Measurements from ENCODE around the gene OCA2.

OCA2 gene

DNA sequence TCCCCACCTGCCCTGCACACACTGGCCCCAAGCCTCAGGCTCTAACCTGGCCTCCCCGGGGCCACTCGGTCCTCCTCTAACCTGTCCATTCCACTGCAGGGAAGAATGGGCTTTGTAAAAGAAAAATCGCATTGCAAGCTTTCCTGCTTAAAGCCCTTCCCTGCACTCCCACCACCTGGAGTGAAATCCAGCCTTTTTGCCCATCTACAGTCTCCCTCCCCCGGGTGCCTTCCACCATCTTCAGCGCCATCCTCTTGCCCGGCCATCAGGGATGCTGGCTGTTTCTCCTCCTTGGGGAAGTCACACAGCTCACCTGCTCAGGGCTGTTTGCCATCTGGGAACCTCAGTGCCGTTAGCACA lies 266.9 kb downstream of the OCA2 start:
- Histone ChIP-seq H3K9me3 (ENCODE audit: control insufficient read depth, low read length) (no peaks in the 10 kb centered on the region), H3K18ac (ENCODE audit: low read depth in 1 of 2, low read length in 2 of 2) (no peak overlapping the region), H3K23ac (ENCODE audit: low read length in 2 of 2) (no peak overlapping the region), H4K91ac (ENCODE audit: low read length) (no peak overlapping the region), H2AFZ (ENCODE audit: low read depth, low read length) (no peak overlapping the region), H3K36me3 (ENCODE audit: control insufficient read depth in 1 of 2, insufficient read depth in 2 of 2, low read depth in 1 of 2, low read length in 2 of 2) (no peaks in the 10 kb centered on the region), H3K4me1 (ENCODE audit: control insufficient read depth, insufficient read depth, low read depth, low read length) (peaks cover 4% of the 10 kb centered on the region), H2AK5ac (ENCODE audit: low read length, severe bottlenecking) (no peak overlapping the region), H3K4me2 (ENCODE audit: low read length, poor library complexity, severe bottlenecking) (no peak overlapping the region), H3K4me3 (ENCODE audit: insufficient read depth in 1 of 2, low read depth in 1 of 2, low read length in 2 of 2) (no peak overlapping the region), H3K27me3 (ENCODE audit: control insufficient read depth in 1 of 2, insufficient read depth in 1 of 2, low read length in 2 of 2) (no peaks in the 10 kb centered on the region), H4K8ac (ENCODE audit: low read length) (no peak overlapping the region), H2BK15ac (ENCODE audit: low read depth, poor library complexity, severe bottlenecking) (no peak overlapping the region), H3K27ac (ENCODE audit: low read length, poor library complexity, severe bottlenecking) (no peak overlapping the region), H3K9ac (ENCODE audit: low read length) (no peak overlapping the region), H3K79me1 (replicated peaks; ENCODE audit: low read length, poor library complexity, severe bottlenecking) (no peaks in the 10 kb centered on the region), H2BK5ac (ENCODE audit: low read depth, low read length, poor library complexity, severe bottlenecking) (no peak overlapping the region), H3K14ac (ENCODE audit: low read length in 2 of 2) (peak overlapping the region in 1 of 2 experiments; percentile 39), H2BK120ac (ENCODE audit: low read depth, low read length) (no peak overlapping the region), H3K4ac (ENCODE audit: low read depth in 1 of 2, low read length in 2 of 2) (no peak overlapping the region), H2BK12ac (ENCODE audit: low read length in 2 of 2) (no peak overlapping the region)
- no peak for DNase-seq
- 90% methylated on average over 7 of the region's 7 CpGs for WGBS

DNA sequence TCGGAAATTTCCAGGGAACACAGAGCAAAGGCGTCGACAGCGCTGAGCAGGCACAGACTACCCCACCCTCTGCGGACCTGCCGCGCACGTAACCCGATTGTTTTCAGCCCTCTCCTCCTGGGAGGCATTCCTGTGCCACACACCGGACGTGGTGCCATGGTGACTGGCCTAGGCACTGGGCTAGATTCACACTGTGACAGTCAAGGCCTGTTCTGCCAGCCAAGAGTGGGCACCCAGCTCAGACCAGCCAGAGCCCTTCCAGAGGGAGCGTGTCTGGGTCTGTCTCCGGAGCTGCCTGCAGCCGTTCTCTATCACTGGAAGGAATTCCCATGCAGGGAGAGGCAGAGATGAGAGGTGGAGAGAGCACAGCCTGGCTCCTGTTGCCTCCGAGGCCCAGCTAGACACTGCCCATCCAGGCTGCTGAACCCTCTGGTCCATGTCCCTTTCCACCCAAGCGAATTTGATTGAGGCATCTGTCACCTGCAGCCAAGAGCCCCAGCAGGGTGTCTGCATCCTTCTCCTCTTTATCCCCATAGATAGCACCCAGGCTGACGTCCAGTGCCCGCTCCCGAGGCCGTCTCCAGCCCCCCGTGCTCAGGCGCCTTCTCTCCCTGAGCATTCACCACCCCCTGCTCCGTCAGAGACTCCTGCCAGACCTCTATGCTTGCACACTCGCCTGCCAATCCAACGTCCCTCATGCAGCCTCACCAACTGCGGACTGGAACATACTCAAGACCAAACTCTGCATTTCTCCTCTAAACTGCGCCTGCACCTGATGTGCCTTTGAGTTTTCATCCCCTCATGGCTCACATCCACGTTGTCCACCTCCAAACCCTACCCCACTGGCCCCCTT lies 267.5 kb downstream of the OCA2 start:
- H3K9me3 ChIP-seq (ENCODE audit: control insufficient read depth, low read length) = no peaks in the 10 kb centered on the region
- H3K4me1 ChIP-seq (ENCODE audit: control insufficient read depth, insufficient read depth, low read depth, low read length) = peaks cover 8% of the 10 kb centered on the region
- no peaks in the 10 kb centered on the region for H3K27me3 ChIP-seq (ENCODE audit: control insufficient read depth in 1 of 2, insufficient read depth in 1 of 2, low read length in 2 of 2)
- H3K27ac ChIP-seq (ENCODE audit: low read length, poor library complexity, severe bottlenecking) = no peak overlapping the region
- 90% methylated on average over 28 of the region's 28 CpGs for whole genome bisulfite sequencing
- no peak overlapping the region for H3K4me3 ChIP-seq (ENCODE audit: insufficient read depth in 1 of 2, low read depth in 1 of 2, low read length in 2 of 2)
- H2BK5ac ChIP-seq (ENCODE audit: low read depth, low read length, poor library complexity, severe bottlenecking) = no peak overlapping the region
- H3K14ac ChIP-seq (ENCODE audit: low read length in 2 of 2) = no peak overlapping the region
- no peaks in the 10 kb centered on the region for H3K79me1 ChIP-seq (replicated peaks; ENCODE audit: low read length, poor library complexity, severe bottlenecking)
- H3K23ac ChIP-seq (ENCODE audit: low read length in 2 of 2) = no peak overlapping the region
- DNase-seq = no peak
- no peak overlapping the region for H2BK15ac ChIP-seq (ENCODE audit: low read depth, poor library complexity, severe bottlenecking)
- no peak overlapping the region for H3K4ac ChIP-seq (ENCODE audit: low read depth in 1 of 2, low read length in 2 of 2)
- H3K36me3 ChIP-seq (ENCODE audit: control insufficient read depth in 1 of 2, insufficient read depth in 2 of 2, low read depth in 1 of 2, low read length in 2 of 2) = no peaks in the 10 kb centered on the region
- H3K9ac ChIP-seq (ENCODE audit: low read length) = no peak overlapping the region
- H4K8ac ChIP-seq (ENCODE audit: low read length) = no peak overlapping the region
- no peak overlapping the region for H2BK120ac ChIP-seq (ENCODE audit: low read depth, low read length)
- H3K18ac ChIP-seq (ENCODE audit: low read depth in 1 of 2, low read length in 2 of 2) = no peak overlapping the region
- H2AK5ac ChIP-seq (ENCODE audit: low read length, severe bottlenecking) = no peak overlapping the region
- no peak overlapping the region for H2BK12ac ChIP-seq (ENCODE audit: low read length in 2 of 2)
- no peak overlapping the region for H4K91ac ChIP-seq (ENCODE audit: low read length)
- no peak overlapping the region for H2AFZ ChIP-seq (ENCODE audit: low read depth, low read length)
- H3K4me2 ChIP-seq (ENCODE audit: low read length, poor library complexity, severe bottlenecking) = no peak overlapping the region

DNA sequence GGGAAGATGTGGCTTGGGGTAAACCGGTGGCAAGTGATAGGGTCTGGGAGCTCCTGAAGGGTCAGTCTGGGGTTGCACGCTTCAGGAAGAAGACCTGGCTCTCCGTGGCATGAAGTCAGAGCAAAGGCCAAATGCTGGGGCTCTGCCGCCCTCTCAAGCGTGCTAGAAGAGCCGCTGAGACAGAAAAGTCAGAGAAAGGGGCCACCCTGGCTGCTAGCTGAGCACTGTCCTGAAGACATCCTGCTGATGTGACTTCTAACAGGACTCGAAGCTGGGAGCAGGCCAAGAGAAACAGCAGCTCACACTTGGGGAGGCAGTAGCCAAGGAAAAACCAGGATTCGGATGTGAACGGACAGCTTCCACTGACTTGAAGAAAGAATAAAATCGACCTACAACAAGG lies 270.4 kb downstream of the OCA2 start:
- no peaks in the 10 kb centered on the region for H3K9me3 ChIP-seq (ENCODE audit: control insufficient read depth, low read length)
- no peak overlapping the region for H2AFZ ChIP-seq (ENCODE audit: low read depth, low read length)
- H4K91ac ChIP-seq (ENCODE audit: low read length) = no peak overlapping the region
- H2BK15ac ChIP-seq (ENCODE audit: low read depth, poor library complexity, severe bottlenecking) = no peak overlapping the region
- no peak overlapping the region for H3K14ac ChIP-seq (ENCODE audit: low read length in 2 of 2)
- H3K23ac ChIP-seq (ENCODE audit: low read length in 2 of 2) = no peak overlapping the region
- DNase-seq = no peak
- no peaks in the 10 kb centered on the region for H3K79me1 ChIP-seq (replicated peaks; ENCODE audit: low read length, poor library complexity, severe bottlenecking)
- H3K4ac ChIP-seq (ENCODE audit: low read depth in 1 of 2, low read length in 2 of 2) = no peak overlapping the region
- no peak overlapping the region for H2BK5ac ChIP-seq (ENCODE audit: low read depth, low read length, poor library complexity, severe bottlenecking)
- no peak overlapping the region for H2BK120ac ChIP-seq (ENCODE audit: low read depth, low read length)
- 81% methylated on average over 10 of the region's 10 CpGs for WGBS
- no peak overlapping the region for H3K18ac ChIP-seq (ENCODE audit: low read depth in 1 of 2, low read length in 2 of 2)
- no peak overlapping the region for H3K27ac ChIP-seq (ENCODE audit: low read length, poor library complexity, severe bottlenecking)
- H3K27me3 ChIP-seq (ENCODE audit: control insufficient read depth in 1 of 2, insufficient read depth in 1 of 2, low read length in 2 of 2) = no peaks in the 10 kb centered on the region
- H3K9ac ChIP-seq (ENCODE audit: low read length) = no peak overlapping the region
- no peak overlapping the region for H4K8ac ChIP-seq (ENCODE audit: low read length)
- H2BK12ac ChIP-seq (ENCODE audit: low read length in 2 of 2) = no peak overlapping the region
- no peak overlapping the region for H3K4me3 ChIP-seq (ENCODE audit: insufficient read depth in 1 of 2, low read depth in 1 of 2, low read length in 2 of 2)
- no peak overlapping the region for H3K4me2 ChIP-seq (ENCODE audit: low read length, poor library complexity, severe bottlenecking)
- peaks cover 16% of the 10 kb centered on the region for H3K4me1 ChIP-seq (ENCODE audit: control insufficient read depth, insufficient read depth, low read depth, low read length)
- H3K36me3 ChIP-seq (ENCODE audit: control insufficient read depth in 1 of 2, insufficient read depth in 2 of 2, low read depth in 1 of 2, low read length in 2 of 2) = no peaks in the 10 kb centered on the region
- H2AK5ac ChIP-seq (ENCODE audit: low read length, severe bottlenecking) = no peak overlapping the region

DNA sequence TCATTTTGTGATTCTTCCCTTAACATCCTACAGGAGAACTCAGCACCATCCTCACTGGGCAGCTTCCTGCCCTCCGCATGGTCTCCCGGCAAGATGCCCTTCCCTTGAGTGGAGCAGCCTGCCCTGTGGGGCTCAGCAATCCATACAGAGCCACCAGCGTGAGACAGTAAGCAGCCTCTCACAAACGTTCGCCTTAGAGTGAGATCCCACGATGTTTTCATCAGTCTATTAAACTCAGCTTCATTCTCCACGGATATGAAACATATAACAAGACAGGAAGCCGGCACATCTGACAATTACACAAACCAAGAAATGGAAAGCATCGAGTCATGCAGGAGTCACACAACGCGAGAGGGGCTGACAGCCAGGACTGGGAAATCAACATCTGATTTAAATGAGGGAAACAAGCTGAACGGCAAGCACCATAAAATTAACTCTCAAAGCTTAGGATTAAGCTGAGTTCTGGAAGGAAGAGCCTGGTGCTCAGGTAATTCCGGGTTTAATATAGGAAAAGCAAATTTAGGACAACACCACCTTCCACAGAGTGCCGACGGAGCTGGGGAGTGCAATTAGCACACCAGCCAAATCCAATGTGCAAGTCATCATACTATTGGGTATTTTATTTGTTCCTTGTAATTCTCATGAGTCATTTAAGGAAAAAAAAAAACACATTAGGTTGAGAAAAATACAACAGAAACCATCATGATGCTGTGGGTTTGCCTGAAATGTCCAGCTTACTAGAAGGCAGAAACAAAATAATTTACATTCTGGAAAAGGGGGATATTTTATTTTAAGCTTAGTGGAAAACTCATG lies 272.0 kb downstream of the OCA2 start:
- Histone ChIP-seq H3K9me3 (ENCODE audit: control insufficient read depth, low read length) (no peaks in the 10 kb centered on the region), H3K4me3 (ENCODE audit: insufficient read depth in 1 of 2, low read depth in 1 of 2, low read length in 2 of 2) (peak overlapping the region in 1 of 2 experiments; percentile 61), H3K4me2 (ENCODE audit: low read length, poor library complexity, severe bottlenecking) (no peak overlapping the region), H3K36me3 (ENCODE audit: control insufficient read depth in 1 of 2, insufficient read depth in 2 of 2, low read depth in 1 of 2, low read length in 2 of 2) (no peaks in the 10 kb centered on the region), H4K8ac (ENCODE audit: low read length) (no peak overlapping the region), H2BK12ac (ENCODE audit: low read length in 2 of 2) (no peak overlapping the region), H3K9ac (ENCODE audit: low read length) (peak overlapping the region; percentile 85), H3K14ac (ENCODE audit: low read length in 2 of 2) (no peak overlapping the region), H3K4ac (ENCODE audit: low read depth in 1 of 2, low read length in 2 of 2) (no peak overlapping the region), H2AK5ac (ENCODE audit: low read length, severe bottlenecking) (no peak overlapping the region), H3K27me3 (ENCODE audit: control insufficient read depth in 1 of 2, insufficient read depth in 1 of 2, low read length in 2 of 2) (no peaks in the 10 kb centered on the region), H2AFZ (ENCODE audit: low read depth, low read length) (no peak overlapping the region), H3K18ac (ENCODE audit: low read depth in 1 of 2, low read length in 2 of 2) (no peak overlapping the region), H4K91ac (ENCODE audit: low read length) (no peak overlapping the region), H2BK5ac (ENCODE audit: low read depth, low read length, poor library complexity, severe bottlenecking) (no peak overlapping the region), H3K23ac (ENCODE audit: low read length in 2 of 2) (no peak overlapping the region), H3K79me1 (replicated peaks; ENCODE audit: low read length, poor library complexity, severe bottlenecking) (no peaks in the 10 kb centered on the region), H3K27ac (ENCODE audit: low read length, poor library complexity, severe bottlenecking) (no peak overlapping the region), H3K4me1 (ENCODE audit: control insufficient read depth, insufficient read depth, low read depth, low read length) (peaks cover 16% of the 10 kb centered on the region), H2BK120ac (ENCODE audit: low read depth, low read length) (no peak overlapping the region), H2BK15ac (ENCODE audit: low read depth, poor library complexity, severe bottlenecking) (no peak overlapping the region)
- WGBS = 43% methylated on average over 15 of the region's 15 CpGs
- DNase-seq = no peak
